ENCODE data around the gene CXCL10. TPM values are rescaled to one million over a fixed set of nuclear protein-coding genes. Genes with fewer than 3 reads are reported as not detected.
A peak's percentile ranks its signal among the peaks of the same experiment; 100 is the strongest.

The CXCL10 gene
- not detected for total RNA-seq

DNA sequence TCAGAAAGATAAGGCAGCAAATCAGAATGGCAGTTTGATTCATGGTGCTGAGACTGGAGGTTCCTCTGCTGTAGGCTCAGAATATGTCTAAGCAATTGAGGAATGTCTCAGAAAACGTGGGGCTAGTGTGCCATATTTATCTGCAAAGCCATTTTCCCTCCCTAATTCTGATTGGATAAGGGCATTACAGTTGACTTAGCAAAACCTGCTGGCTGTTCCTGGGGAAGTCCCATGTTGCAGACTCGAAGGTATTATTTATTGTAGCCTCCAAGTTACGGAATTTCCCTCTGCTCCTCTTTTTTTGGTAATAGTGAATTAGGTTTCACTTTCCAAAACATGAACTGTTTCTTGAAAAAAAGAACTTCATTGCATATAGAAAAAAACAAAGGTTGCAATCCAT is at the start of gene CXCL10:
Gene CXCL10, minus strand, starts transcription at position 109 of the 400 bp plus-strand sequence. Its CDS starts 66 bp downstream, at position 43.
- 9% methylated on average over 3 of the region's 3 CpGs for WGBS
- DNase-seq (ENCODE audit: low spot score in 2 of 2), result no peak
- Histone ChIP-seq H3K4me1 (peaks cover 6% of the 10 kb centered on the region), H3K27ac (no peak within 1 kb of the TSS), H3K9me3 (no peaks in the 10 kb centered on the region), H3K36me3 (no peaks in the 10 kb centered on the region), H3K27me3 (no peaks in the 10 kb centered on the region), H3K4me3 (no peak within 1 kb of the TSS)
- no peak for TF ChIP-seq EP300 (IDR thresholded peaks at IDR 0.05)
- no peak for TF ChIP-seq POLR2AphosphoS5 (IDR thresholded peaks at IDR 0.05)
- no peak for TF ChIP-seq POLR2A (IDR thresholded peaks at IDR 0.05)
- TF ChIP-seq CTCF (IDR thresholded peaks at IDR 0.05), result no peak

- TF ChIP-seq POLR2A (IDR thresholded peaks at IDR 0.05), result no peak
- no peak for TF ChIP-seq EP300 (IDR thresholded peaks at IDR 0.05)
- TF ChIP-seq POLR2AphosphoS5 (IDR thresholded peaks at IDR 0.05), result no peak
- TF ChIP-seq CTCF (IDR thresholded peaks at IDR 0.05), result no peak
- H3K27ac ChIP-seq, result no peak overlapping the region
Measured at GRCh38 chr4:76072760-76073159, 49.5 kb upstream of the CXCL10 start.

DNA sequence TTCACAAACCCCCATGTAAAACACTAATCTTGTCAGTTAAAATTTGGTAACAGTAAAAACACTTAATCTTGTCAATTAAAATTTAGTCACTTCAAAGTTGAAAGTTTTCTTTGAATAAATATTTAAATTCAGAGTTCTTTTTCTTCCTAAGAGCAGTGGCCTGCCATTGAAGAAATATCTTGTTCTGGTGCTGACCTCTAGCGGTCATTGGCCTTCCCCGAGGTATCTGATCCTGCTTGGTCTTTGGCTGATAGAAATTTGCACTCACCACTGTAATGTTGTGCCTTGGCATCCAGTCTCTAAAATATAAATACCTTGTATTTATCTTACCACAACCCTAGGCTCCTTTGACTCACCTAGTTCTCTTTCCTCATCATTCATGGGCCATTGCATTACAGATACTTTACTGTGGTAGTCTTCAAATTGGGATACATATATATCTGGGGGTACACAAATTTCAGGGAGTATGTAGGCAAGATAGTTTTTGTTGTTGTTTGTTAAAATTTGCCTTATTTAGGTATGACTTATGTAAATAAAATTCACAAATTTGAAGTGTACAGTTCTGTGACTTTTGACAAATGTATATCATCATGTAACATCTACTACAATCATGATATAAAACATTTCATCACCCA is 44.5 kb upstream of the CXCL10 start:
- TF ChIP-seq CTCF (IDR thresholded peaks at IDR 0.05) (peak; percentile 26 to 77), POLR2A (IDR thresholded peaks at IDR 0.05) (no peak)
- no peaks in the 10 kb centered on the region for H3K36me3 ChIP-seq
- H3K4me1 ChIP-seq, result no peaks in the 10 kb centered on the region
- WGBS, result 1% methylated on average over 2 of the region's 2 CpGs
- no peaks in the 10 kb centered on the region for H3K9me3 ChIP-seq
- no peaks in the 10 kb centered on the region for H3K27me3 ChIP-seq
- H3K27ac ChIP-seq, result no peak overlapping the region
- no peak overlapping the region for H3K4me3 ChIP-seq
- DNase-seq (ENCODE audit: low spot score in 2 of 2), result no peak

More at GRCh38 chr4:76072760-76073159, 49.5 kb upstream of the CXCL10 start:
- H3K9me3 ChIP-seq, result no peaks in the 10 kb centered on the region
- H3K36me3 ChIP-seq, result no peaks in the 10 kb centered on the region
- no peaks in the 10 kb centered on the region for H3K4me1 ChIP-seq
- H3K4me3 ChIP-seq, result no peak overlapping the region
- WGBS, result 85% methylated on average over 4 of the region's 4 CpGs
- no peaks in the 10 kb centered on the region for H3K27me3 ChIP-seq
- DNase-seq (ENCODE audit: low spot score in 2 of 2), result no peak

GRCh38 chr4:76066546-76066945 is 43.2 kb upstream of the CXCL10 start:
- WGBS, result 71% methylated on average over 1 of the region's 3 CpGs
- DNase-seq (ENCODE audit: low spot score in 2 of 2), result no peak
- no peak for TF ChIP-seq CTCF (IDR thresholded peaks at IDR 0.05)
- no peak for TF ChIP-seq EP300 (IDR thresholded peaks at IDR 0.05)
- no peak for TF ChIP-seq POLR2A (IDR thresholded peaks at IDR 0.05)
- TF ChIP-seq POLR2AphosphoS5 (IDR thresholded peaks at IDR 0.05), result no peak

GRCh38 chr4:76061982-76062381 is 38.7 kb upstream of the CXCL10 start:
- H3K4me3 ChIP-seq, result no peak overlapping the region
- H3K27me3 ChIP-seq, result no peaks in the 10 kb centered on the region
- TF ChIP-seq CTCF (IDR thresholded peaks at IDR 0.05) (no peak), POLR2AphosphoS5 (IDR thresholded peaks at IDR 0.05) (no peak), POLR2A (IDR thresholded peaks at IDR 0.05) (no peak), EP300 (IDR thresholded peaks at IDR 0.05) (no peak)
- no peaks in the 10 kb centered on the region for H3K4me1 ChIP-seq
- no peak for DNase-seq (ENCODE audit: low spot score in 2 of 2)
- WGBS, result 53% methylated on average over 1 of the region's 1 CpG
- no peak overlapping the region for H3K27ac ChIP-seq
- no peaks in the 10 kb centered on the region for H3K36me3 ChIP-seq
- H3K9me3 ChIP-seq, result no peaks in the 10 kb centered on the region

More at GRCh38 chr4:76066546-76066945, 43.2 kb upstream of the CXCL10 start:
- no peak overlapping the region for H3K4me3 ChIP-seq
- no peaks in the 10 kb centered on the region for H3K27me3 ChIP-seq
- H3K9me3 ChIP-seq, result no peaks in the 10 kb centered on the region
- H3K27ac ChIP-seq, result no peak overlapping the region
- no peaks in the 10 kb centered on the region for H3K4me1 ChIP-seq
- no peaks in the 10 kb centered on the region for H3K36me3 ChIP-seq

Measured in suprapubic skin (tissue), 4 donors.